GM20000 (cell line): Measurements from ENCODE around the gene MATCAP1.

Experiments
- DNase-seq: peaks from one replicate; pipeline ENCODE4 v3.0.0; 2012; ENCODE audit warnings: low spot score
- CTCF ChIP-seq: IDR thresholded peaks from 2 replicates; pipeline ENCODE4 v1.5.1; 2012; ENCODE audit warnings: mild to moderate bottlenecking, control low read depth; ENCODE audit errors: extremely low read depth, missing control alignments

The MATCAP1 gene

GRCh38 chr16:67149276-67150046 lies 34.3 kb downstream of the MATCAP1 start:
- DNase-seq: no peak
- no peak for TF ChIP-seq CTCF

- no peak for DNase-seq
- TF ChIP-seq CTCF: no peak
Measured at GRCh38 chr16:67148656-67149275, 35.0 kb downstream of the MATCAP1 start.

GRCh38 chr16:67148221-67148620 lies 35.5 kb downstream of the MATCAP1 start:
- no peak for DNase-seq
- TF ChIP-seq CTCF: no peak

- no peak for TF ChIP-seq CTCF
Measured at GRCh38 chr16:67147437-67148140, 36.2 kb downstream of the MATCAP1 start.

GRCh38 chr16:67146523-67147357 lies 37.0 kb downstream of the MATCAP1 start:
- DNase-seq: no peak
- no peak for TF ChIP-seq CTCF

More at GRCh38 chr16:67147437-67148140, 36.2 kb downstream of the MATCAP1 start:
- DNase-seq: no peak

GRCh38 chr16:67145746-67146145 lies 38.0 kb downstream of the MATCAP1 start:
- DNase-seq: no peak
- TF ChIP-seq CTCF: no peak

GRCh38 chr16:67144943-67145342 lies 38.8 kb downstream of the MATCAP1 start:
- no peak for DNase-seq
- TF ChIP-seq CTCF: no peak
